Neural progenitor cell (in vitro differentiated cells): ENCODE data around the gene PPM1A. TPM values are rescaled to one million over a fixed set of nuclear protein-coding genes. Genes with fewer than 3 reads are reported as not detected.

Source experiments
- DNase-seq: peaks from one replicate; pipeline ENCODE4 v3.0.0-alpha.2; 2016; ENCODE audit warnings: low spot score
- H2AFZ ChIP-seq: fragments of 200-600 bp; sonication (generic); replicated peaks from 2 replicates; pipeline ENCODE4 v1.6.1; 2016; ENCODE audit warnings: antibody characterized with exemption
- H3F3A ChIP-seq: fragments of 200-600 bp; sonication (generic); 2 replicates; pipeline ENCODE4 v1.6.1; 2016; ENCODE audit warnings: antibody characterized with exemption, low read depth
- H3K27ac ChIP-seq: fragments of 200-600 bp; sonication (generic); 2 replicates; pipeline ENCODE4 v1.5.1; 2016; ENCODE audit warnings: mild to moderate bottlenecking
- H3K27me3 ChIP-seq: fragments of 200-600 bp; sonication (generic); 2 replicates; pipeline ENCODE4 v1.6.1; 2016; ENCODE audit warnings: mild to moderate bottlenecking, moderate library complexity
- H3K36me3 ChIP-seq: fragments of 200-600 bp; sonication (generic); 2 replicates; pipeline ENCODE4 v1.5.1; 2016
- H3K4me1 ChIP-seq: fragments of 200-600 bp; sonication (generic); 2 replicates; pipeline ENCODE4 v1.6.1; 2016; ENCODE audit warnings: mixed run types
- H3K4me2 ChIP-seq: fragments of 200-600 bp; sonication (generic); 2 replicates; pipeline ENCODE4 v1.6.1; 2016
- H3K4me3 ChIP-seq: fragments of 200-600 bp; sonication (generic); 2 replicates; pipeline ENCODE4 v1.5.1; 2016
- H3K79me2 ChIP-seq: fragments of 200-600 bp; sonication (generic); 2 replicates; pipeline ENCODE4 v1.6.1; 2016; ENCODE audit warnings: low read depth
- H3K9ac ChIP-seq: fragments of 200-600 bp; sonication (generic); 2 replicates; pipeline ENCODE4 v1.6.1; 2016
- H3K9me3 ChIP-seq: fragments of 200-600 bp; sonication (generic); 2 replicates; pipeline ENCODE4 v1.5.1; 2016; ENCODE audit warnings: low read depth
- H4K20me1 ChIP-seq: fragments of 200-600 bp; sonication (generic); 2 replicates; pipeline ENCODE4 v1.6.1; 2016; ENCODE audit warnings: low read depth
- H3K27ac Mint-ChIP-seq: 3 replicates; pipeline ENCODE4 v1.8.0; 2021; ENCODE audit warnings: mixed read lengths
- H3K27me3 Mint-ChIP-seq: 2 replicates; pipeline ENCODE4 v1.8.0; 2022; ENCODE audit warnings: low read depth, mild to moderate bottlenecking, inconsistent platforms, moderate library complexity, mixed read lengths; ENCODE audit not compliant: insufficient read depth
- H3K36me3 Mint-ChIP-seq: 3 replicates; pipeline ENCODE4 v1.8.0; 2021; ENCODE audit warnings: mixed read lengths
- H3K4me1 Mint-ChIP-seq: 3 replicates; pipeline ENCODE4 v1.8.0; 2021; ENCODE audit warnings: mixed read lengths
- H3K4me3 Mint-ChIP-seq: 3 replicates; pipeline ENCODE4 v1.8.0; 2021; ENCODE audit warnings: mild to moderate bottlenecking, moderate library complexity, mixed read lengths
- H3K9me3 Mint-ChIP-seq: 3 replicates; pipeline ENCODE4 v1.8.0; 2020; ENCODE audit warnings: mixed read lengths
- EZH2 ChIP-seq: fragments of 200-600 bp; sonication (generic); IDR thresholded peaks from 2 replicates; pipeline ENCODE4 v1.6.1; 2017; ENCODE audit warnings: antibody characterized with exemption, mild to moderate bottlenecking, moderate library complexity
- EZH2phosphoT487 ChIP-seq: fragments of 200-600 bp; sonication (generic); IDR thresholded peaks from 2 replicates; pipeline ENCODE4 v1.6.1; 2017; ENCODE audit warnings: antibody characterized with exemption
- total RNA-seq: library from RNA; depleted of rRNA; stranded (reverse); fragments of >200 nt; gene quantifications from 2 replicates; pipeline ENCODE4 v1.2.3, GENCODE V29; 2015; ENCODE audit warnings: low replicate concordance
- TF ChIP-seq, protein P1 (sequence below): fragments of 200-600 bp; sonication (generic); IDR thresholded peaks from 2 replicates; pipeline ENCODE4 v1.5.1; 2017; ENCODE audit warnings: antibody characterized with exemption, mild to moderate bottlenecking

The PPM1A gene
- total RNA-seq, 1 donor from 2014 or later = 55.0 TPM

DNA sequence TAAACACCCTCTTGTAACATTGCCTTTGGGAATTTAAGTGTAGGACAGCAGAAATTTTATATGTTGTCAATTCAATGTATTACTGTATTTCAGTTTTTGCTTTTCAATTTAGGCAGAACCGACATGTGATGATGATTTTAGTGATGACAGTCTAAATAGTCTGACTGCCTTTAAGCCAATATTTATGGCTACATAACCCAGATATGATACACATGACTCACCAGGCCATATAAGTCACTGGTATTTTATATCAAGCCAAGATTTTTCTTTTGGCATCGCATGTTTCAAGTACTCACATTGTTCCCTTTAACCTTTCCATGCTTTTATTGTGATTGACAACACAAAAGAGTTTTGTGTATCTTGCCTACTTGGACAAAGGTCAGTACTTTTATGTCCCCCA, 13.6 kb upstream of the PPM1A start:
- H3K4me3 ChIP-seq = no peak overlapping the region
- H3K4me3 Mint-ChIP-seq = no peak overlapping the region
- no peaks in the 10 kb centered on the region for H4K20me1 ChIP-seq
- peaks cover 2% of the 10 kb centered on the region for H3K4me1 Mint-ChIP-seq
- H3K27me3 ChIP-seq = no peaks in the 10 kb centered on the region
- peaks cover 8% of the 10 kb centered on the region for H3K4me1 ChIP-seq
- H3K27ac ChIP-seq = no peak overlapping the region
- peaks cover 15% of the 10 kb centered on the region for H3K9me3 ChIP-seq
- no peak overlapping the region for H3K4me2 ChIP-seq
- H3K36me3 ChIP-seq = peaks cover 9% of the 10 kb centered on the region
- no peak overlapping the region for H3K9ac ChIP-seq
- H3K27ac Mint-ChIP-seq = no peak overlapping the region
- DNase-seq = no peak
- TF ChIP-seq, protein P1, sequence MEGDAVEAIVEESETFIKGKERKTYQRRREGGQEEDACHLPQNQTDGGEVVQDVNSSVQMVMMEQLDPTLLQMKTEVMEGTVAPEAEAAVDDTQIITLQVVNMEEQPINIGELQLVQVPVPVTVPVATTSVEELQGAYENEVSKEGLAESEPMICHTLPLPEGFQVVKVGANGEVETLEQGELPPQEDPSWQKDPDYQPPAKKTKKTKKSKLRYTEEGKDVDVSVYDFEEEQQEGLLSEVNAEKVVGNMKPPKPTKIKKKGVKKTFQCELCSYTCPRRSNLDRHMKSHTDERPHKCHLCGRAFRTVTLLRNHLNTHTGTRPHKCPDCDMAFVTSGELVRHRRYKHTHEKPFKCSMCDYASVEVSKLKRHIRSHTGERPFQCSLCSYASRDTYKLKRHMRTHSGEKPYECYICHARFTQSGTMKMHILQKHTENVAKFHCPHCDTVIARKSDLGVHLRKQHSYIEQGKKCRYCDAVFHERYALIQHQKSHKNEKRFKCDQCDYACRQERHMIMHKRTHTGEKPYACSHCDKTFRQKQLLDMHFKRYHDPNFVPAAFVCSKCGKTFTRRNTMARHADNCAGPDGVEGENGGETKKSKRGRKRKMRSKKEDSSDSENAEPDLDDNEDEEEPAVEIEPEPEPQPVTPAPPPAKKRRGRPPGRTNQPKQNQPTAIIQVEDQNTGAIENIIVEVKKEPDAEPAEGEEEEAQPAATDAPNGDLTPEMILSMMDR = no peak
- TF ChIP-seq EZH2phosphoT487 (no peak), EZH2 (no peak)
- peaks cover 14% of the 10 kb centered on the region for H3K9me3 Mint-ChIP-seq
- H3K79me2 ChIP-seq = no peaks in the 10 kb centered on the region
- H3K27me3 Mint-ChIP-seq = no peaks in the 10 kb centered on the region
- no peak overlapping the region for H2AFZ ChIP-seq
- no peaks in the 10 kb centered on the region for H3K36me3 Mint-ChIP-seq
- H3F3A ChIP-seq = peaks cover 6% of the 10 kb centered on the region

DNA sequence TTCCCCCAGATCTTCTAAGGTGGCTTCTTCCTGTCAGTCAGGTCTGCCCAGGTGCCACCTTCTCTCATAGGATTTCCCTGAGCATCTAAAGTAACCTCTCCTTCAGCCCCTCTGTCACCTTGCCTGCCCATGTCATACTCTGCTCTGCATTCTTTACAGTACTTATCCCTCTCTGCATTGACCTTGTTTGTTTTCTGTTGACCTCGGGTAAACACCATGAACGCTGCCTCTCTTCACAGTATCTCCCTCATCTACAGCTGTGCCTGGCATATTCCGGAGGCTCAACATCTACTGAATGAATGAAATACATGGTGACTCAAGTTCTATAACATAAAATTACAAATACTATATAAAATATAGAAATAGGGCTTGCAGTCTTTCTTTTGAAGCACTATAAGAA, 10.1 kb upstream of the PPM1A start:
- H3K27me3 Mint-ChIP-seq = peaks cover 3% of the 10 kb centered on the region

DNA sequence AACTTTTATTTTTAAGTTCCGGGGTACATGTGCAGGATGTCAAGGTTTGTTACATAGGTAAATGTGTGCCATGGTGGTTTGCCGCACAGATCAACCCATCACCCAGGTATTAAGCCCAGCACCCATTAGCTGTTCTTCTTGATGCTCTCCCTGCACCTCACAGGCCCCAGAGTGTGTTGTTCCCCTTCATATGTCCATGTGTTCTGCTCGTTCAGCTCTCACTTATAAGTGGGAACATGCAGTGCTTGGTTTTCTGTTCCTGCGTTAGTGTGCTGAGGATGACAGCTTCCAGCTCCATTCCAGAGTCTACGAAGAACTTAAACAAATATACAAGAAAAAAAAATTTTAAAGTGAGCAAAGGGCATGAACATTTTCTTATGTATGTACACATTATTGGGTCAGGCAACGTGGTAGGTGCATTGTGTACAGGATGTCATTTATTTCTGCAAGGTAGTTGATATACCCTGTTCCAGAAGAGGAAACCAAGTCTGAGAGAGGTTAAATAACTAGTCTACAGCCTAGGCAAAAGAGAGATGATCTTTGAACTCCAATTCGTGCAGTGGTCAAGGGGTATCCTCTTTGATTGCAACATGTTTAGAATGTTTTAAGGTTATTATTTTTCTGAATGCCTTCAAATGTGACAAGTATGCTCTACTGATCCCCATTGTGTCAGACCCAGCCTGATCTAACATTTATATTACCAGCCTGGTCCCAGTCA, 8.7 kb upstream of the PPM1A start:
- H3K36me3 Mint-ChIP-seq = no peaks in the 10 kb centered on the region
- H3K9me3 Mint-ChIP-seq = no peaks in the 10 kb centered on the region
- peaks cover 4% of the 10 kb centered on the region for H3K4me1 Mint-ChIP-seq
- peaks cover 3% of the 10 kb centered on the region for H3K27me3 Mint-ChIP-seq
- no peaks in the 10 kb centered on the region for H3F3A ChIP-seq
- H3K27me3 ChIP-seq = no peaks in the 10 kb centered on the region
- no peak overlapping the region for H3K27ac ChIP-seq
- H3K36me3 ChIP-seq = no peaks in the 10 kb centered on the region
- peaks cover 14% of the 10 kb centered on the region for H3K4me1 ChIP-seq
- H3K9me3 ChIP-seq = no peaks in the 10 kb centered on the region
- H4K20me1 ChIP-seq = no peaks in the 10 kb centered on the region
- H3K79me2 ChIP-seq = no peaks in the 10 kb centered on the region
- DNase-seq = no peak
- TF ChIP-seq, protein P1 = no peak
- no peak for TF ChIP-seq EZH2phosphoT487
- no peak for TF ChIP-seq EZH2
- no peak overlapping the region for H3K4me2 ChIP-seq
- no peak overlapping the region for H2AFZ ChIP-seq
- H3K4me3 Mint-ChIP-seq = no peak overlapping the region
- H3K27ac Mint-ChIP-seq = no peak overlapping the region
- H3K4me3 ChIP-seq = no peak overlapping the region
- H3K9ac ChIP-seq = no peak overlapping the region

More for the DNA sequence above, 10.1 kb upstream of the PPM1A start:
- Histone ChIP-seq H3K9ac (no peak overlapping the region), H2AFZ (no peak overlapping the region), H3K4me1 (peaks cover 14% of the 10 kb centered on the region), H3K9me3 (no peaks in the 10 kb centered on the region), H3K4me3 (no peak overlapping the region), H3F3A (no peaks in the 10 kb centered on the region), H3K36me3 (no peaks in the 10 kb centered on the region), H3K27ac (no peak overlapping the region), H3K27me3 (no peaks in the 10 kb centered on the region), H3K4me2 (no peak overlapping the region), H4K20me1 (no peaks in the 10 kb centered on the region), H3K79me2 (no peaks in the 10 kb centered on the region)
- Mint-ChIP-seq H3K36me3 (no peaks in the 10 kb centered on the region), H3K9me3 (no peaks in the 10 kb centered on the region), H3K27ac (no peak overlapping the region), H3K4me3 (no peak overlapping the region), H3K4me1 (no peaks in the 10 kb centered on the region)
- DNase-seq = no peak
- TF ChIP-seq, protein P1 = no peak
- TF ChIP-seq EZH2 (no peak), EZH2phosphoT487 (no peak)
